ENCODE data around the gene CDC37L1.

CDC37L1 gene

GRCh38 chr9:4668604-4669003 lies 10.8 kb upstream of the CDC37L1 start:
- DNase-seq = no peak

DNA sequence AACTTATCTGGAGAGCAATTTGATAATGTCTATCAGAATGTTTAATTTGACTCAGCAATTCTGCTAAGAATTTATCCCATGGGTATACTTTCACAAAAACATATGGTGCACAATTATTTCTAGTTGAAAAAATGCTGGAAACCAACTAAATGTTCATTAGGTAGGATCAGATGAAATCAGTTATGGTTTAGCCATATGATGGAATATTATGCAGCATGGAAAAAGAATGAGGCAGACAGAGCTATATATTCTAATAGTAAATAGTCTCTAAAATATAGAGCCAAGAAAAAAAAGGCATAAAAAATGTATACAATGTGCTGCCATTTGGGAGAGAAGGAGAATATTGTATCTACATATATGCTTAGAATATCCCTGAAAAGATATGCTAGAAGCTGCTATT lies 9.5 kb upstream of the CDC37L1 start:
- DNase-seq = no peak

- DNase-seq = no peak
Observed at GRCh38 chr9:4670591-4670990, 8.8 kb upstream of the CDC37L1 start.

DNA sequence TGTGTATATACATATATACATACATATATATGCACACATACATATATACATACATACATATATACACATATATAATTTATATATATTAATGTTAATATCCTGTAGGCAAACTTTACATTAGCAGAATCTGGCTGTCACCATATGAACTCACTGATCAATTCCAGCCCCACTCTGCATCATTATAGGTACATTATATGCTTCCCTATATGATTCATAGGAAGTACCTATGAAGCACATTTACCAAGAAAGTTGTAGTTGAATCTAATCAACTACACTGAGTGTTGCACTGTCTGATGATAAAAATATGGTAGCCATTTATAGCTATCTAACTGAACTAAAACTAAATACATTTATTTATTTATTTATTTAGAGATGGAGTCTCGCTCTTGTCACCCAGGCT lies 7.6 kb upstream of the CDC37L1 start:
- DNase-seq = no peak

DNA sequence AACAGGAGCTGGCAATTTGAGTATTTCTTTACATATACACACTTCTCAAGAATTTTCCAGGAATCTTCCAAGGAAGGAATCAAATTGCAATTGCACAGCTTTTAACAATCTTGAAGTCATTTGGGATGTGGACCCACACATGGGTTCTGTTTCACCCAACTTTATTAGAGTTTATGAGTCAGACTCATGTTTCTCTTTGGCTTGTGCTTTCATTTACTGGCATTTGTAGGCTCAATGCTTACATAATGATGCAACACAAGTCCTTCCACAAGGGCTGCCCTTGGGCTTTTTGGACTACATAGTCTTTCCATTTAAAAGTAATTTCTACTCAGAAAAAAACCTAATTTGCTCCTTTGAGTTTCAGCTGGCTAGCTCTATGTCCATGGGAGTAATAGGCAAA lies 4.6 kb upstream of the CDC37L1 start:
- no peak for DNase-seq

DNA sequence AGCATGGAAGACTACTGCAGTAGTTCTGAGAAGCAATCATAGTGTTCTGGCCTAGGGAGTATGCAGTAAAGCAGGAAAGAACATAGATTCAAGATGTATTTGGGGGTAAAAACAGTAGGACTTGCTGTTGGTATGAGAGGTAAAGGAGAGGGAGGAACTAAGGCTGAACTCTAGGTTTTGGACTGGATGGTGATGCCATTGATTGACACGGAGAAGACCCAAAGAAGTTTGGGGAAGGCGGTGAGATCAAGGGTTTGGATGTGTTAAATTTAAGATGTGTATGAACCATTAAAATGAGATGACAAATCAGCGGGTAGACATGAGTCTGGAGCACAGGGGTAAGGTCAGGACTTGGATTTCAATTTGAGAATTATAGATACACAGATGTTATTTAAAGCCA lies 2.0 kb upstream of the CDC37L1 start:
- DNase-seq = no peak

DNA sequence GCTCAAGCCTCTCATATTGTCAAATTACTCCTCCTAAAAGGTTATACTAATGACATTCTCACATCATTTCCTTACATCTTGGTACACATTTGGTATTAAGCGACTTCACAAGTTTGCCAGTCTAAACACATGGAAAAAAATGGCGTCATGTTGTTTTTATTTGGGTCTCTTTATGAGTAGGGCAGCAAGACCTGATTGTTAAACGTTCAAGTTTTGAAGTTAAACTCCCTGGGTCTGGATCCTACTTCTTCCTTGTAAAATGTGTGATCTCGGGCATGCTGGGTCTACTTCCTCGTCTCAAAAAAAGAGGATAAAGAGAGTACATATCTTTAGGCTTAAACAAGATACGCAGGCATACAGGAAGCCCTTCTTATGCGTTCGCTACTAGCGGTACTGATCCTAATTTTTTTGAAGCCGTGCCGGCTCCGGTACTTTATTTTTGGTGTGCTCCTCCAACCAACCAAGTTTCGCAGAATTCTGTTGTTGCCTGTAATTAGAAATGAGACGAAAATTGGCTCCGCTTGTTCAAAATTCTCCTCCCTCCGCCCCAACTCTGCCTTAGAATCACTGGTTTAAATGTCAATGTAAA lies 596 bp upstream of the CDC37L1 start:
- peak in 4 of 51 donors; percentile 15 to 72 (median 51) for DNase-seq

- DNase-seq = peak in 2 of 51 donors; percentile 56 to 75
Observed at GRCh38 chr9:4680173-4680525, 780 bp downstream of the CDC37L1 start.

DNA sequence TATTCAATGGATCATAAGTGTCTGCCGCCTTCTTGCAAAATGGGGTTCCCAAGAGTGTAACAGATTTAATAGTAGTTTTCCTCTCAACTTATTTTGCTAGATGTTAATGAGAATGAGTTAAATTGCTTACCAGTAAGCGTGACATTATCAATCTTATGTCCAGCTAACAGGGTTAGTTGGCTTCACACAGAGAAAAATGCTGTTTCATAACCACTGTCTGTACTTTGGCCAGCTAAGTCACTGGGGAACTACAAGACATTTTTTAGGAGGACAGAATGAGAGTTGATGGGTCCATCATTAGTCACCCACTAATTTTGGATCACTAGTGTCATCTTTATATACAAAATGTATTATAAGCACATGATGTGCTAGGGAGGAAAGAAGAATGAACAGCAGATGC lies 1.4 kb downstream of the CDC37L1 start:
- DNase-seq = no peak

GRCh38 chr9:4684820-4685219 lies 5.5 kb downstream of the CDC37L1 start:
- no peak for DNase-seq

DNA sequence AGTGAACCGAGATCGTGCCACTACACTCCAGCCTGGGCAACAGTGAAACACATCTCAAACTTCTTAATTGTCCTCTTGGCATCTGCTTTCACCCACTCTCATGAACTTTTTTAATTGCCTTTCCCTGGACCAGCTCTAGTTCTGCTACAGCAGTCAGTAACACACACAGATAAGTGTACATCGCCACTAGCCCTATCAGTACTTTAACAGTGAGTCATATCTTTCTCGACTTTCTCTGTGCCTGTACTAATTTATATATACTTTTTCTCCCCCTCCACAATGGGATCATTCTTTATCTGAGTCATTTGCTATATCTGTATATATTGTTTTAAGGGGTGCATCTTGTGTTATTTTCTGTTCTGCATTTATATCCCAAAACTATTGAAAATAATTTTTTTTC lies 6.7 kb downstream of the CDC37L1 start:
- DNase-seq = no peak

DNA sequence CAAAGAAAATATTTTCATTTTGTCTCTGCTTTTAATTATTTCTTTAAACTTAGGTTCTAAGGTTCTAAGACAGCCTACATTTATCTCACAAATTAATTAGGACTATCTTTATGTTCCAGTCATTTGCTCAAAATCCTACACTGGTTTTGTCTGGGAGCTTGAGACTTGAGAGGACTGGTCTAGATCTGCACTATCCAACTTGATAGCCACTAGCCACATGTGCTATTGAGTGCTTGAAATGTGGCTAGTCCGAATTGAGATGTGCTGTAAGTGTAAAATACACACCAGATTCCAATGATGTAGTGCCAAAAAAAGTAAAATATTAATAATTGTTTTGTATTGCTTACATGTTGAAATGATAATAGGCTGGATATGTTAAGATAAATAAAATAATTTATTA lies 7.2 kb downstream of the CDC37L1 start:
- no peak for DNase-seq

- no peak for DNase-seq
Observed at GRCh38 chr9:4689021-4689420, 9.7 kb downstream of the CDC37L1 start.

DNA sequence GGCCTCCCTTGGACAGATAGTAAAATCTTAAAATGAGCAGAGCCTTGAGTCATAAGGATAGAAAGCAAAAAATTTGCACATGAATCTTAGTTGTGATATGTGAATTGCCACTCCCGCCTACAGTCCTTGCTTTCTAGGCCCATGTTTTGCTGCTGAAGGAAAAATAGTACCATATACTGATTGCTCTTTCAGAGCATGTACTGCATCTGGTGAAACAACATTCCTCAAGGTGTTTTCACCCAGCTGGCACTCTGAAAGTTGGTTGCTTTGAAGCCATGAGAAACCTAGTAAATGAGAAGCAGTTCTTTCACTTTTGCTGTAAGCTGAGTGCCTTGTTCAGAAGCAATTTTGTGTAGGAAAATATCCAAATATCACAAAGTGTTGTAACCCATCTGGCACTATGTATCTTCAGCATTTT lies 10.3 kb downstream of the CDC37L1 start:
- no peak for DNase-seq

DNA sequence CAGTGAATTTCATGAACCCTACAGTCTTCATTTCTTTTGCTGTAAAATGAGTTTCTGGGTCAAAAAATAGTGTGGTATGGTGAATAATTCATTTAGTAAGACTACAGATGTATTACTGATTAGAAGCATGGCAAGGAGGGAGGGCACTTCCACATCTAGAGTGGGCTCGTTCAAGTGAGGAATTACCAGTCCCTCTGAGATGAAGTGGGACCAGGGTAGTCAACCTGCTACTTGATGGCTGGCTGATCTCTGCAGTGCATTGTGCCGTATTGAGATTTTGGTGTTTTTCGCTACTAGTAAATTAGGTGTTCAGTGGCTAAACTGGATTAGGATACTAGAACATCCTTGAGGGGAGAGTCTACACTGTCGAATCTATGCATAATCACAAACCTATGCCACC lies 10.8 kb downstream of the CDC37L1 start:
- DNase-seq = no peak

DNA sequence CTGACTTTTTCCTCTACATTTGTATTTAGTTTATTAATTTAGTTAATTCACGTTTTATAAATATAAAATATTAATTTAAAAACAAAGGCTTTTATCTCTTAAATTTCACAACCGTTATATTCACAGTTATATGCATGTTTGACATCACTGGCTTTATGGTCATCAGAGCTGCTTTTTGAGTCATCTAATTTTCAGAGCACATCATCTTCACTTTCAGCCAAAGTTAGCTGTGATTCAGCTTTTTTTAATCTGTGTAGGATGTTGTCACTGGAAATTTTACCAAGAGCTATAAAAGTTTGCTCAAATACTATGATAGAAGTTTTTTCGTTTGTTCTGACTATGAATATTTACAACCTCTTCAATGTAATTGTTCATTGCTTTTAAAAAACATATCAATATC lies 12.4 kb downstream of the CDC37L1 start:
- no peak for DNase-seq

- DNase-seq = no peak
Observed at GRCh38 chr9:4700091-4700490, 20.7 kb downstream of the CDC37L1 start.

DNA sequence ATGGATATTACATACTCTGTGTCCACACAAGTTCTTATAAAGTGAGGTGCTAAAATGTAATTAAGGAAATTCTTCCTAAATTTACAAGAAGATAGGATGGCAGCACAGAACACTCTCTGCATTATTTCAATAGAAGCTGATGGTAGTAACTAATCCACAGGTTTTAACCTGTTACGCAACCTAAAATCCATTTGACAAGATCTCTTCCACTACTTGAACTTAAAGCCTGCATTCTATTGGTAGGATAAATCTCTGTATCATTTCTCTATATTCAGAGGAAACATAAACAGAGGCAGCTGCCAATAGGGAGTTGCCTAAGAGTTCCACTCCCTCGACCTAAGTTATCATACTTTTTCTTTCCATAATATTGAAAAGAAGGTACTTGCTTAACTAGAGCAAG lies 21.6 kb downstream of the CDC37L1 start:
- DNase-seq = no peak

- DNase-seq = no peak
Observed at GRCh38 chr9:4701526-4701925, 22.2 kb downstream of the CDC37L1 start.

DNA sequence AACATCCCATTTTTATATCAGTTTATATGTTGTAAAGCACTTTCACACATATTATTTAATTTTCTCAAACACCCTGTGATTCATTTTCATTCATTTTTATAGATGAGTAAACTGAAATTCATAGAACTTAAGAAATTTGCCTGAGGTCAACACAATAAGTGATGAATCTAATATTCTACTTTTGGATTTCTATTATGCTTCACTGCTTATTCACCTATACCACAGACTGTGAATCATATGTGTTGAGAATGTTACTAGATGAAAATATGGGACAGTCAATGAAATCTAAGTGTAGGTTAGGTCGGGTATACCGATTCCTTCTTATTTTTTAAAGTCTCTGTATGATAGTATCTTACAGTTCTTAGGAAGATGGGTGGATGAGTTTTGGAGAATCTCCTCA lies 24.8 kb downstream of the CDC37L1 start:
- no peak for DNase-seq

GRCh38 chr9:4706021-4706420 lies 26.7 kb downstream of the CDC37L1 start:
- DNase-seq = no peak

GRCh38 chr9:4706971-4707622 lies 27.7 kb downstream of the CDC37L1 start:
- DNase-seq = no peak

- no peak for DNase-seq
Observed at GRCh38 chr9:4709380-4709779, 30.0 kb downstream of the CDC37L1 start.

GRCh38 chr9:4713849-4714248 lies 34.5 kb downstream of the CDC37L1 start:
- no peak for DNase-seq
